HEK293 (cell line): Measurements from ENCODE around the gene FRMD5.

Experiments
- GLIS2 ChIP-seq: fragments of 450-650 bp; formaldehyde crosslinking; IDR thresholded peaks from 2 replicates; pipeline ENCODE4 v1.5.1; 2016; ENCODE audit warnings: missing biosample characterization, missing genetic modification characterization
- KLF16 ChIP-seq: fragments of 450-650 bp; formaldehyde crosslinking; IDR thresholded peaks from 2 replicates; pipeline ENCODE4 v1.5.1; 2017; ENCODE audit warnings: missing biosample characterization, missing genetic modification characterization
- KLF9 ChIP-seq: fragments of 450-650 bp; formaldehyde crosslinking; IDR thresholded peaks from 2 replicates; pipeline ENCODE4 v1.5.1; 2016; ENCODE audit warnings: missing biosample characterization, missing genetic modification characterization, low read depth
- SP2 ChIP-seq: fragments of 450-650 bp; formaldehyde crosslinking; IDR thresholded peaks from 2 replicates; pipeline ENCODE4 v1.5.1; 2016; ENCODE audit warnings: missing biosample characterization, missing genetic modification characterization
- ZNF10 ChIP-seq: fragments of 450-650 bp; formaldehyde crosslinking; IDR thresholded peaks from 2 replicates; pipeline ENCODE4 v1.5.1; 2017; ENCODE audit warnings: missing biosample characterization, missing genetic modification characterization
- ZNF121 ChIP-seq: fragments of 450-650 bp; formaldehyde crosslinking; IDR thresholded peaks from 2 replicates; pipeline ENCODE4 v1.5.1; 2016; ENCODE audit warnings: missing biosample characterization, missing genetic modification characterization
- ZNF239 ChIP-seq: fragments of 450-650 bp; formaldehyde crosslinking; IDR thresholded peaks from 2 replicates; pipeline ENCODE4 v1.5.1; 2016; ENCODE audit warnings: missing biosample characterization, missing genetic modification characterization
- ZNF626 ChIP-seq: fragments of 450-650 bp; sonication (Bioruptor Pico); formaldehyde crosslinking; IDR thresholded peaks from 2 replicates; pipeline ENCODE4 v1.5.1; 2018; ENCODE audit warnings: missing biosample characterization, missing genetic modification characterization, inconsistent platforms
- TF ChIP-seq, protein P1 (sequence below): fragments of 450-650 bp; IDR thresholded peaks from 2 replicates; pipeline ENCODE4 v1.5.1; 2018; ENCODE audit warnings: missing biosample characterization, missing genetic modification characterization
- TF ChIP-seq, protein P2 (sequence below): fragments of 450-650 bp; formaldehyde crosslinking; IDR thresholded peaks from 2 replicates; pipeline ENCODE4 v1.5.1; 2016; ENCODE audit warnings: missing biosample characterization, missing genetic modification characterization
- TF ChIP-seq, protein P3 (sequence below): fragments of 450-650 bp; formaldehyde crosslinking; IDR thresholded peaks from 2 replicates; pipeline ENCODE4 v1.5.1; 2016; ENCODE audit warnings: missing biosample characterization, missing genetic modification characterization
- TF ChIP-seq, protein P4 (sequence below): fragments of 450-650 bp; formaldehyde crosslinking; optimal IDR thresholded peaks from 2 replicates; pipeline ENCODE3; 2016; ENCODE audit warnings: missing biosample characterization, mild to moderate bottlenecking, missing genetic modification characterization
- TF ChIP-seq, protein P5 (sequence below): fragments of 450-650 bp; formaldehyde crosslinking; IDR thresholded peaks from 2 replicates; pipeline ENCODE4 v1.5.1; 2016; ENCODE audit warnings: missing biosample characterization, missing genetic modification characterization, borderline replicate concordance

DNA sequence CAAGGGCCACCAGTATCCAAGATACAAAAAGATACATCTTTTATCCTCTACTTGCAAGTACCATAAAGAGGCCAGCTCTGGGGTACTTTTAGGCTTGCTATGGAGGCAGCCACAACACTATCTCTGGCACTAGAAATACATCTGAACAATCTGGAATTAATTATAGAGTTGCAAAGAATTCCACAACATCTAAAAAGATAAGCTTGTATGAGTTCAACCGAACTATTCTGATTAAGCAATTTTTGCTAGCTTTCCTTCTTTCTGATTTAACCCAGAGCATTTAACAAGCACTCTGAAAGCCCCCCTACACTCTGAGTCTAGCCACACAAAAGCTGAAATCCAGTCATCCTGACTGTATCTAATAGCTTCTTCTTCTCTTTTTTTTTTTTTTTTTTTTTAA is 95.4 kb downstream of the FRMD5 start:
- TF ChIP-seq, protein P1, sequence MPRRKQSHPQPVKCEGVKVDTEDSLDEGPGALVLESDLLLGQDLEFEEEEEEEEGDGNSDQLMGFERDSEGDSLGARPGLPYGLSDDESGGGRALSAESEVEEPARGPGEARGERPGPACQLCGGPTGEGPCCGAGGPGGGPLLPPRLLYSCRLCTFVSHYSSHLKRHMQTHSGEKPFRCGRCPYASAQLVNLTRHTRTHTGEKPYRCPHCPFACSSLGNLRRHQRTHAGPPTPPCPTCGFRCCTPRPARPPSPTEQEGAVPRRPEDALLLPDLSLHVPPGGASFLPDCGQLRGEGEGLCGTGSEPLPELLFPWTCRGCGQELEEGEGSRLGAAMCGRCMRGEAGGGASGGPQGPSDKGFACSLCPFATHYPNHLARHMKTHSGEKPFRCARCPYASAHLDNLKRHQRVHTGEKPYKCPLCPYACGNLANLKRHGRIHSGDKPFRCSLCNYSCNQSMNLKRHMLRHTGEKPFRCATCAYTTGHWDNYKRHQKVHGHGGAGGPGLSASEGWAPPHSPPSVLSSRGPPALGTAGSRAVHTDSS (tag by site-specific recombination), result no peak
- TF ChIP-seq KLF9 (tag by site-specific recombination), result no peak
- TF ChIP-seq ZNF626 (tag by site-specific recombination), result no peak
- TF ChIP-seq ZNF239 (tag by site-specific recombination), result no peak
- TF ChIP-seq, protein P2, sequence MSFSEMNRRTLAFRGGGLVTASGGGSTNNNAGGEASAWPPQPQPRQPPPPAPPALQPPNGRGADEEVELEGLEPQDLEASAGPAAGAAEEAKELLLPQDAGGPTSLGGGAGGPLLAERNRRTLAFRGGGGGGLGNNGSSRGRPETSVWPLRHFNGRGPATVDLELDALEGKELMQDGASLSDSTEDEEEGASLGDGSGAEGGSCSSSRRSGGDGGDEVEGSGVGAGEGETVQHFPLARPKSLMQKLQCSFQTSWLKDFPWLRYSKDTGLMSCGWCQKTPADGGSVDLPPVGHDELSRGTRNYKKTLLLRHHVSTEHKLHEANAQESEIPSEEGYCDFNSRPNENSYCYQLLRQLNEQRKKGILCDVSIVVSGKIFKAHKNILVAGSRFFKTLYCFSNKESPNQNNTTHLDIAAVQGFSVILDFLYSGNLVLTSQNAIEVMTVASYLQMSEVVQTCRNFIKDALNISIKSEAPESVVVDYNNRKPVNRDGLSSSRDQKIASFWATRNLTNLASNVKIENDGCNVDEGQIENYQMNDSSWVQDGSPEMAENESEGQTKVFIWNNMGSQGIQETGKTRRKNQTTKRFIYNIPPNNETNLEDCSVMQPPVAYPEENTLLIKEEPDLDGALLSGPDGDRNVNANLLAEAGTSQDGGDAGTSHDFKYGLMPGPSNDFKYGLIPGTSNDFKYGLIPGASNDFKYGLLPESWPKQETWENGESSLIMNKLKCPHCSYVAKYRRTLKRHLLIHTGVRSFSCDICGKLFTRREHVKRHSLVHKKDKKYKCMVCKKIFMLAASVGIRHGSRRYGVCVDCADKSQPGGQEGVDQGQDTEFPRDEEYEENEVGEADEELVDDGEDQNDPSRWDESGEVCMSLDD (tag by site-specific recombination), result no peak
- TF ChIP-seq SP2 (tag by site-specific recombination), result no peak
- TF ChIP-seq GLIS2 (tag by site-specific recombination), result no peak
- TF ChIP-seq, protein P3, sequence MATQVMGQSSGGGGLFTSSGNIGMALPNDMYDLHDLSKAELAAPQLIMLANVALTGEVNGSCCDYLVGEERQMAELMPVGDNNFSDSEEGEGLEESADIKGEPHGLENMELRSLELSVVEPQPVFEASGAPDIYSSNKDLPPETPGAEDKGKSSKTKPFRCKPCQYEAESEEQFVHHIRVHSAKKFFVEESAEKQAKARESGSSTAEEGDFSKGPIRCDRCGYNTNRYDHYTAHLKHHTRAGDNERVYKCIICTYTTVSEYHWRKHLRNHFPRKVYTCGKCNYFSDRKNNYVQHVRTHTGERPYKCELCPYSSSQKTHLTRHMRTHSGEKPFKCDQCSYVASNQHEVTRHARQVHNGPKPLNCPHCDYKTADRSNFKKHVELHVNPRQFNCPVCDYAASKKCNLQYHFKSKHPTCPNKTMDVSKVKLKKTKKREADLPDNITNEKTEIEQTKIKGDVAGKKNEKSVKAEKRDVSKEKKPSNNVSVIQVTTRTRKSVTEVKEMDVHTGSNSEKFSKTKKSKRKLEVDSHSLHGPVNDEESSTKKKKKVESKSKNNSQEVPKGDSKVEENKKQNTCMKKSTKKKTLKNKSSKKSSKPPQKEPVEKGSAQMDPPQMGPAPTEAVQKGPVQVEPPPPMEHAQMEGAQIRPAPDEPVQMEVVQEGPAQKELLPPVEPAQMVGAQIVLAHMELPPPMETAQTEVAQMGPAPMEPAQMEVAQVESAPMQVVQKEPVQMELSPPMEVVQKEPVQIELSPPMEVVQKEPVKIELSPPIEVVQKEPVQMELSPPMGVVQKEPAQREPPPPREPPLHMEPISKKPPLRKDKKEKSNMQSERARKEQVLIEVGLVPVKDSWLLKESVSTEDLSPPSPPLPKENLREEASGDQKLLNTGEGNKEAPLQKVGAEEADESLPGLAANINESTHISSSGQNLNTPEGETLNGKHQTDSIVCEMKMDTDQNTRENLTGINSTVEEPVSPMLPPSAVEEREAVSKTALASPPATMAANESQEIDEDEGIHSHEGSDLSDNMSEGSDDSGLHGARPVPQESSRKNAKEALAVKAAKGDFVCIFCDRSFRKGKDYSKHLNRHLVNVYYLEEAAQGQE (tag by site-specific recombination), result no peak
- TF ChIP-seq ZNF10 (tag by site-specific recombination), result no peak
- TF ChIP-seq KLF16 (tag by site-specific recombination), result no peak
- TF ChIP-seq ZNF121 (tag by site-specific recombination), result no peak
- TF ChIP-seq, protein P4, sequence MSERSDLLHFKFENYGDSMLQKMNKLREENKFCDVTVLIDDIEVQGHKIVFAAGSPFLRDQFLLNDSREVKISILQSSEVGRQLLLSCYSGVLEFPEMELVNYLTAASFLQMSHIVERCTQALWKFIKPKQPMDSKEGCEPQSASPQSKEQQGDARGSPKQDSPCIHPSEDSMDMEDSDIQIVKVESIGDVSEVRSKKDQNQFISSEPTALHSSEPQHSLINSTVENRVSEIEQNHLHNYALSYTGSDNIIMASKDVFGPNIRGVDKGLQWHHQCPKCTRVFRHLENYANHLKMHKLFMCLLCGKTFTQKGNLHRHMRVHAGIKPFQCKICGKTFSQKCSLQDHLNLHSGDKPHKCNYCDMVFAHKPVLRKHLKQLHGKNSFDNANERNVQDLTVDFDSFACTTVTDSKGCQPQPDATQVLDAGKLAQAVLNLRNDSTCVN (tag by site-specific recombination), result no peak
- TF ChIP-seq, protein P5, sequence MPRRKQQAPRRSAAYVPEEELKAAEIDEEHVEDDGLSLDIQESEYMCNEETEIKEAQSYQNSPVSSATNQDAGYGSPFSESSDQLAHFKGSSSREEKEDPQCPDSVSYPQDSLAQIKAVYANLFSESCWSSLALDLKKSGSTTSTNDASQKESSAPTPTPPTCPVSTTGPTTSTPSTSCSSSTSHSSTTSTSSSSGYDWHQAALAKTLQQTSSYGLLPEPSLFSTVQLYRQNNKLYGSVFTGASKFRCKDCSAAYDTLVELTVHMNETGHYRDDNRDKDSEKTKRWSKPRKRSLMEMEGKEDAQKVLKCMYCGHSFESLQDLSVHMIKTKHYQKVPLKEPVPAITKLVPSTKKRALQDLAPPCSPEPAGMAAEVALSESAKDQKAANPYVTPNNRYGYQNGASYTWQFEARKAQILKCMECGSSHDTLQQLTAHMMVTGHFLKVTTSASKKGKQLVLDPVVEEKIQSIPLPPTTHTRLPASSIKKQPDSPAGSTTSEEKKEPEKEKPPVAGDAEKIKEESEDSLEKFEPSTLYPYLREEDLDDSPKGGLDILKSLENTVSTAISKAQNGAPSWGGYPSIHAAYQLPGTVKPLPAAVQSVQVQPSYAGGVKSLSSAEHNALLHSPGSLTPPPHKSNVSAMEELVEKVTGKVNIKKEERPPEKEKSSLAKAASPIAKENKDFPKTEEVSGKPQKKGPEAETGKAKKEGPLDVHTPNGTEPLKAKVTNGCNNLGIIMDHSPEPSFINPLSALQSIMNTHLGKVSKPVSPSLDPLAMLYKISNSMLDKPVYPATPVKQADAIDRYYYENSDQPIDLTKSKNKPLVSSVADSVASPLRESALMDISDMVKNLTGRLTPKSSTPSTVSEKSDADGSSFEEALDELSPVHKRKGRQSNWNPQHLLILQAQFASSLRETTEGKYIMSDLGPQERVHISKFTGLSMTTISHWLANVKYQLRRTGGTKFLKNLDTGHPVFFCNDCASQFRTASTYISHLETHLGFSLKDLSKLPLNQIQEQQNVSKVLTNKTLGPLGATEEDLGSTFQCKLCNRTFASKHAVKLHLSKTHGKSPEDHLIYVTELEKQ, result no peak
